IPS-11a (cell line): Measurements from ENCODE around the gene BTBD10.

Experiments
- H3K4me3 ChIP-seq: one replicate; pipeline ENCODE4 v1.5.1; 2013; ENCODE audit warnings: low read depth, low read length, control low read depth

Gene BTBD10

DNA sequence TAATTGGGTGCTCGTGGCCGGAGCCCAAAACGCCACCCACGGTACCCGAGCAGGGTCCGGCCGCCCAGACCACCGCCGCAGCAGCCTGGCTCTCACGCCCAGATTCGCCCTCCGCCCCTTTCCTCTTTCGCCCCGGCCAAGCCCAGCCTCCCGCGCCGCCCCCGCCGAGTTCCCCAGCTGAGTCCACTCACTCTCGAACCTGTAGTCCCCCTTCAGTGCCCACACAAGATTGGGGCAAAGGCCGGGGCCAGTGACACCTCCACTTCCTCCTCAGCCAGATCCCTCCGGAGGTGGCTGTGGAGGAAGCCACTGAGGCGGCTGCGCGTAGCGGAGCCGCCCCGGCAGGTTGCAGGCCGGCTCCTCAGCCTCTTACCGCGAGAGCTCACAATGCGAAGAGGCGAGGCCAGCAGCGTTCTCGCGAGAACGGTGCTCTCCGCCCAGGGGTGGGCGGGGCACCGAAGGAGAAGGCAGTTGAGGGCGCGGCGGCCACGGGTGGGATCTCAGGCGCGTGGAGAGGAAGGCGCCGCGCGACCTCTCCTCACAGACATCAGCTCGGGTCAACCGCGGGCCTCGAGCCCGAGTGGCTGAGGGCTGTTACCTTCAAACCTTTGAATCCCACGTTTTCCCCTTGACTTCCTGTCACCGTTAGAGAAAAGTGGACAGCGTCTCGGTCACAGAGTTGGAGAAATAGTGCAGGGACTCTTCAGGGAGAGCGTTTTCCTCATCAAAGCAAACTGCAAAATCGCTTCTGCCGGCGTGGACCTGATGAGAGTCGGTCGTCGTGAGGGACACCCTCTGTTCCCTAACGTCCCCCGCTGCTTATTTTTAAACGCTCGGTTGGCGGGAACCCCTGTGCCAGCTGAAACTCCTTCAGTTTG is at the start of gene BTBD10:
BTBD10 (minus strand) TSS at position 322 of the 878 bp plus-strand sequence. CDS start 18,098 bp downstream, outside the sequence.
- H3K4me3 ChIP-seq: peak within 1 kb of the TSS; percentile 91

DNA sequence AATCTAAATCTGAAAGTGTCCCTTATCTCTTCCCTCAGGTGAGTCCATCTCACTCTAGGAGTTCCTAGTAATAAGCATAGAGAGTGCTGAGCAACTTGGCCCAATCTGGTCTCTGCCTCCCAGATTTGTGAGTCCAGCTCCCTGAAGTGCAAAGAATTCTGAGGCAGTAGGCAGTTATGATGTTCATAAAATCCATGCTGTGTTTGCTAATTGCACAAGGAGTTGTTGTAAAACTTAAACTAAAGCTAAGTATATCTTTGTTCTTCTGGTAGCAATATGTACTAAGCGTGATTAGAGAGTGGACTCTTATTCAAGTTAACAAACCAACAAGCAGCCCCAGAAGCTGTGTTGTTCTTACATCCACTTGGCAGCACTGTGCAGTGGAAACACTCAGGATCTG is 40.4 kb upstream of the BTBD10 start:
- no peak overlapping the region for H3K4me3 ChIP-seq

DNA sequence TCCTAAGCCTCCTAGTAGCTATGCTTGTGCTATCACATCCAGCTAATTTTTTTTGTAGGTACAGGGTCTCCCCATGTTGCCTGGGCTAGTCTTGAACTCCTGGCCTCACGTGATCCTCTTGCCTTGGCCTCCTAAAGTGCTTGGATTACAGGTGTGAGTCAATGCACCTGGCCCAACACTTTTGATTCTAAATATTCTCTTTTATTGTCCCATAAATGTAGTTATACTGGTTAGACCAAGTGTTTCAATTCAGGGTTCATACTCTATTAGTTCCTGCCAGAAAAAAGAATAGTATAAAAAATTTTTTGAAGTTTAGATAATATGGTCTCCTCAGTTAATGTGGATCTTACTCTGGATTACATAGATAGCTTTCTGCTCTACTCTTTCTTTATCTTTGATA is 39.5 kb upstream of the BTBD10 start:
- no peak overlapping the region for H3K4me3 ChIP-seq

DNA sequence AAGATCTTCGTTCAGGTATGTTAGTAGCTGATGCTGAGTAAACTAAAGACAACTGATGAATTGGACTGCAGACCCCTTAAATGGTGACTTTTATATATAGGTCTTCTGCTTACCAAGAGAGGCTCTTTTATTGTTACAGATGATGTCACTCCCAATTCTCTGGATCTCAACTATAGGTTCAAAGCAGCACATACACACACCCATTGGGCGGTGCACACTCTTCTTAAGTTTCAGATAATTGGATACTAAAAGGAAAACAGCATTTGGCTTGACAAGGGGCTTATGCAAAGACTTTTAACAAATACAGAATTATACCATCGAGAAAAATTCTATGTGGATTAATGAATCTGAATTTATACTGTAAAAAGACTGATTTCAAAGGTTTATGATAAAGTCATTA is 32.9 kb upstream of the BTBD10 start, which contains the start of gene PTH:
PTH (minus strand) TSS at position 69 of the 400 bp plus-strand sequence. CDS start 3,142 bp downstream, outside the sequence.
- no peak within 1 kb of the TSS for H3K4me3 ChIP-seq

DNA sequence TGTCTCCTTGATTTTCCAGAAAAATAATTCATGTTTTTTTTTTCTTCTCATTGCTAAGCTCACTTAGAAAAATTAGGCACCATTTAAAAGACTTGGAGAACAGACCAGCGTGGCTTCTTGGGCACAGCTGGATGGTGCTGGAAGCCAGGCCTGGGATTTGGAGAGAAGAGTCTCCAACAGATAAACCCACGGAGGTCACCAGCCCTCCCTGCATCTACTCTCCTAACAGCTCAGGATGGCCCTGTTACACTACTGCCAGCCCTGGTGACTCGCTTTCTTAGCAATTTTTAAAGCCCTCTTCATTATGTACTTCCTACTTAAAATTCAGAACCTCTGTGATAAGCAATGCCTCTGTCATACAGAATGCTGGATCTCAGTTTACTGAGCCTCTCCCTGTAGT is 31.0 kb upstream of the BTBD10 start:
- no peak overlapping the region for H3K4me3 ChIP-seq

DNA sequence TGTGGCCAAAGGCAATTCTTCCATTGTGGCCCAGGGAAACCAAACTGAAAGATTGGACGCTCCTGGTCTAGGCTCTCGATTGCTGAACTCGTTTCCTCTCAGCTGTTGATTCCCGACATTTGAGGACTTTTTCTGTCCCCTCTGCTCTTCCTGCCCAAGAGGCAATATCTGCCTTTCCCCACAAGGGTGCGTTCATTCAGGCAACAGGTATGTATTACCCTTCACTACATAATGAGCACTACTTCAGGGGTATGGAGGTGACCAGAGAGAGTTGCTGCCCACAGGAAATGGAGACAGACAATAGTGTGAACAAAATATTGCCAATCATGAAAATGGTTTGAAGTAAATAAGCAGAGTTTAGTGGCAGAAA is 24.6 kb upstream of the BTBD10 start:
- no peak overlapping the region for H3K4me3 ChIP-seq

DNA sequence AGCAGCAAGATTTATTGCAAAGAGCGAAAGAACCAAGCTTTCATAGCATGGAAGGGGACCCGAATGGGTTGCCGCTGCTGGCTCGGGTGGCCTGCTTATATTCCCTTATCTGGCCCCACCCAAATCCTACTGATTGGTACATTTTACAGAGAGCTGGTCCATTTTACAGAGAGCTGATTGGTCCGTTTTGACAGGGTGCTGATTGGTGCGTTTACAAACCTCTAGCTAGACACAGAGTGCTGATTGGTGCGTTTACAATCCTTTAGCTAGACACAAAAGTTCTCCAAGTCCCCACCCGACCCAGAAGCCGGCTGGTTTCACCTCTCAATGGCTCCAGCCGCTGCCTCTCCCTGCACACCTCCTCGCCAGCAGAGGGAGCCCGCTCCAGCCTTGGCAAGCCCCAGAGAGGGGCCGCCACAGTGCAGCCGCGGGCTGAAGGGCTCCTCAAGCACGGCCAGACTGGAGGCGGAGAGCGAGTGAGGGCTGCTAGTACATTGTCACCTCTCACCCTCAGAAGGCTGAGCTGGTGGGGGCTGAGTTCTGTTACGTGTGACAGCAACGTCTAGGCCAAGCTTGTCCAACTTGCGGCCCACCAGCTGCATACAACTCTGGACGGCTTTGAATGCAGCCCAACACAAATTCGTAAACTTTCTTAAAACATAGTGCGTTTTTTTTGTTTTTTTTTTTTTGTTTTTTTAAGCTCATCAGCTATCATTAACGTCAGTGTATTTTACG is 24.1 kb upstream of the BTBD10 start:
- no peak overlapping the region for H3K4me3 ChIP-seq

DNA sequence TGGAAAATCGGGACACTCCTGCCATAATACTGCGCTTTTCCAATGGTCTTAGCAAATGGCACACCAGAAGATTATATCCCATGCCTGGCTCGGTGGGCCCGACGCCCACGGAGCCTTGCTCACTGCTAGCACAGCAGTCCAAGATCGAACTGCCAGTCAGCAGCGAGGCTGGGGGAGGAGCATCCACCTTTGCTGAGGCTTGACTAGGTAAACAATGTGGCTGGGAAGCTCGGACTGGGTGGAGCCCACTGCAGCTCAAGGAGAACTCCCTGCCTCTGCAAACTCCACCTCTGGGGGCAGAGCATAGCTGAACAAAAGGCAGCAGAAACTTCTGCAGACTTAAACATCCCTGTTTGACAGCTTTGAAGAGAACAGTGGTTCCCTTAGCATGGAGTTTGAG is 17.2 kb upstream of the BTBD10 start:
- no peak overlapping the region for H3K4me3 ChIP-seq

DNA sequence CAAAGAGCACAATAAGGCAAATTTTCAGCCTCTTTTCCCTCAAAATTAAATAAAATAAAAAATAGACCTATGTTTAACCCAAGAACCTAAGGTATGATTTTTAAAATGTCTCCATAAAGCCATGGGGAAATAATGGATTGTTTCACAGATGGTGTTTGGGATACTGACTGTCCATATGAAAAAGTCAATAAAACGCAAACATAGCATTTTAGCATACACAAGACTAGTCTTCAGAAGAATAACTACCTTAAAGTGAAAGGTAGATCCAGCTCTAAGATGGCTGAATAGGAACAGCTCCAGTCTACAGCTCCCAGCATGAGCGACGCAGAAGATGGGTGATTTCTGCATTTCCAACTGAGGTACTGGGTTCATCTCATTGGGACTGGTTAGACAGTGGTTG is 16.7 kb upstream of the BTBD10 start:
- no peak overlapping the region for H3K4me3 ChIP-seq

DNA sequence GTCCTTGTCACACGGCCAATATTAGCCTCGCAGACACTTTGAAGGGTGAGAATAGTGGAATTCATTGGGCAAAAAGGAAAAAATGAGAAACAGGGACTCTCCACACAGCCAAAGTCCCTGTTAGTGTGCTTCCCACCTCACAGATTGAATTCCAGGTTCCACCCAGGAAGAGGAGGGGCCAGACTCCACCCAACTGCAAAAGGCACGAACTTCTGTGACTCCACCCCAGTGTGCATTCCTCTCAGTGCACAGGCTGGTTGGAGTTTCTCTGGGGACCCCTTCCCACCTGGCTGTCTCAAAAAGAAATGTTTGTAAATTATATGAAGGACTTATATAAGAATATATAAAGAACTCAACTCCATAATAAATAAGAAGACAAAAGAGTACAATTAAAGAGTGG is 12.1 kb upstream of the BTBD10 start:
- no peak overlapping the region for H3K4me3 ChIP-seq

DNA sequence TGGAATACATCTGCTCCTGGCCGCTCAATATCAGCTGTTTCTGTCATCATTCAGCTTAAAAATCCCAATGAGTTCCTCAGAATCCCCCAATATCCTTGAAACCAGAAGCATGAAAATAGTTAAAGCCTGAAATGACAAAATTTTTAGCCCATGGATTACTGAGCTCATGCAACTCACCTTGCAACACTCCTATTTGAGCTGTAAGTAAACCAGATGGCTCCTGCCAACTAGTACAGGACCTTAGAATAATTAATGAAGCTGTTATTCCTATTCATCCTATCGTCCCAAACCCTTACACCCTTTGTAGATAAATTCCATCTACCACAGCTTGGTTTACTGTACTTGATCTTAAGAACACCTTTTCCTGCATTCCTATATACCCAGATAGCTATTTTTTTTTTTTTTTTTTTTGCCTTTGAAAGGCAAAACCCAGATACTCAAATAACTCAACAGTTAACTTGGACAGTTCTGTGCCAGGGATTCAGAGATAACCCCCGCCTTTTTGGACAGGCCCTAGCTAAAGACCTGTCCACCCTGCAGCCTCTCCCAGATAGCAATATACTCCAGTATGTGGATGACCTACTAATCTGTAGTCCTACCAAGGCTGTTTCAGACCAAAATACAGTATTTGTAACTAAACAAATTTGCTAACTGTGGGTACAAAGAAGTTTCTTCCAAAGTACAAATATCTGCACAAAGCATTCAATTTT is 10.1 kb upstream of the BTBD10 start:
- no peak overlapping the region for H3K4me3 ChIP-seq

DNA sequence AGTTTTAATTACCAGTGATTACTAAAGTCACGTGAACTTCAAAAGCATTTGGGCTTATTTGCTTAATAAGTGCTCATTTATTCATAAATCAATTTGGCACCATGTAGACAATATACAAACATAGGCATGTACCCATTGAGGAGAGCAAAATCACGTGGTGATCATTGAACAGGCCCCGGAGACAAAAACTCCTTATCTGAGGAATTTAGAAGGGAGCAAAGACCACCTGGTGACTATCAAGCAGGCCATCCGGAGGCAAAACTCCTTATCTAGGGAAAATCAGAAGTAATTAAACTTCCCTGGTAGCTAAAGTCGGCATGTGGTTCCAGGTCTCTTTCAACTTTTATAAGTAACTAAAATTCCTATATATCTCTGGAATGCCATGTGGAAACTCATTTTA is 5.7 kb upstream of the BTBD10 start:
- no peak overlapping the region for H3K4me3 ChIP-seq

DNA sequence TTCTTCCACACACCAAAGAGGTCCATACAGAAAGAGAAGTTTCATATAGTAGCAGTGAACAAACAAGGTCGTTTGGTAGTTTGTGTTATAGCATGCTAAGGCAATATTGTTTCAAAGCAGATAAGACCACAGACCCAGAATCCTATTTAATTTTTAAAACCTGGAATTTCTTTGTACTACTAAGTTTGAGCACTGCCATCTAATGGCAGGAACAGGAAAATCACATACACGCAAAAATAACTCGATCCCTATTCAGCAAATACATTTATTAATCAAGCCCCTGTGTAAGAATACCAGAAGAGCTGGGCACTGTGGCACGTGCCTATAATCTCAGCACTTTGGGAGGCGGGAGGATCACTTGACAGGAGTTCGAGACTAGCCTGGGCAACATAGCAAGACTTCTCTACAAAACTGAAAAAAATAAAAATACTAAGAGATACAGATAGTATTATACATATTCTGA is 2.9 kb upstream of the BTBD10 start:
- no peak overlapping the region for H3K4me3 ChIP-seq

DNA sequence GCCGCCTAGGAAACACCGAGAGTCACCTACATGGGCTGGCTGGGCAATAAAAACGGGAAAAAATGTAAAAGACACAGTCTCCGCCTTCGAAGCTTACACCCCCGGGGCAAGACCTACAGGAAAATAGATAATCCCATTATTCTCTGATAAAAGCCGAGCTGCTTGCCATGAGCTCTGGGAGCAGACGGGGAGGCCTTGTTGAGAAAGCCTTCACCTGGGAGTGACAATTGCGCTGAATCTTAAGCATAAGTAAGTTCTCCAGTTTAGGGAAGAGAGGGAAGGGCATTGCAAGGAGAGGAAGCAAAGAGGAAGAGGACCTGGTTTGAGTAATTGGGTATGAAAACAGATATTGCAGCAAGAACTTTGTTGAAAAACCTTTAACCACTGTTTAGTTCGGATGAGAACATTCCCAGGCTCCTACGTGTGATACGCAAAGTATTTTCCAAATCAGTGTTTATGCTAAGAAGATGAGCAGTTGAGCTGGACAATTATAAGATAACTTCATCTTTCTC is 813 bp upstream of the BTBD10 start:
- peak overlapping the region; percentile 91 for H3K4me3 ChIP-seq

DNA sequence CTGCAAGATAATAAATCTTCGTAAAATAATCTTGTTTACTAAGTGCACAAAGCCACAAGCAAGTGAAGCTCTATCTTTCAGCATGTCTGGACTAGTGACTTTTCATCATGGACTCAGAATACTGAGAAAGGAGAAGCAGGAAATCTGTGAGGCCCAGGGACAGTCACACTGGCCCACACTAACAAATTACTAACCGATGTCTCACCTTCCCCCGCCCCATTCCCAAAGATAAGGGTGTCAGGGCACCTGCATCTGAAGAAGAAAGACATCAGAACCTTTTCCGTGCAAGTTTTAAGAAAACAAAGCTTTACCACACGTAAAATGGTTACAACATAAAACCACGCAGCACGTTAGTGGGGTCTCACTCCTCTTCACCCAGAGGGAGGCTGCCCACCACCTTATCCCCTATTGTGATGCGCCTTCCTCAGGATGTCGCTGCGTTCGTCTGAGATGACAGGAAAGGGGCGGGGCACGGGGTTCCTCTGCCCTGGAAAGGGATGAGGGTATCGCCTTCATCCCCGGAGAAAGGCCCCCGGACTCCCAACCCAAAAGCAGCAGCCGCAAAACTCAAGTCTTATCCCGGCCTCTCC is 616 bp downstream of the BTBD10 start:
- peak overlapping the region; percentile 91 for H3K4me3 ChIP-seq

DNA sequence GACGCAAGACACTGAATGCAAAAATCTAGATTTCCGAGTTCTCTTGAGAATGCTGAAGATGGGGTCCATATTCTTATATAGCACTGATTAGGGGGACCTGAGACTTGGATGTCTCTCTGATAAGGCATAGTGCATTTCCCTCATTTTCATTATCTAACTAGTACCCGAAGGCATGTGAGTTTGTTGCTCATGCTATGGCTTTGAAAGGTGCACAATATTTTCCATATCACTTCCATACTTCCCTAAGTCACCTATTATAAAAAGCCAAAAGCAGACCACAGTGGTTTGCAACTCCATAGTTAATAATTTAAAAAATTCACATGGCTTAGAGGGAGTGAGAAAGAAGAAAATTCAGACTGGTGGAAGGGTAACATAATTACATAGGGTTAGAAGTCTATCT is 1.7 kb downstream of the BTBD10 start:
- no peak overlapping the region for H3K4me3 ChIP-seq

DNA sequence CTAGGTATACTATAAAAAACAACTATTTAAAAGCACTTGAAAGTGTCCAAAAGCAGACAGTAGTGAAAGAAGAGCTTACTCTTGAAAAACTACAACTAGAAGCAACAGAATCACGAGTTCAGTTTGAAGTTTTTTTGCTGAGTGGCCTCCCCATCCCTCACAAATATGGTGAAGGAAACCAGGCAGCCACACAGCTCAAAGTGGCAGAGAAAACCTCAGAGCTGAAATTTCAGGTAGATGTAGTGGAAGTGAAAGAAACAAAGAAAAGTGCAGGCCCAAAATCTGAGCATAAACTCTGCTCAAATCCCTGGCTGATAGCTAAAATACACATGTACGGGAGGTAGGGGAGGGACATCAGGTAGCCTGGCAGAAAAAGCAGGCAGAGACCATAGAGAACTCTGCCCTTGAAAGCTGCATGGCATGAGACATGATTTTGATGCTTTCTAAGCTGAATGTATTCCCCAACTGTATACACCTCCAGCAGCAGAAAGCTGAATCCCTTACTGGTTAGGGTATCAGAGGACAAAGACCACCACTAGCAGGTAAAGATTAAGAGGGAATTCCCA is 12.1 kb downstream of the BTBD10 start:
- H3K4me3 ChIP-seq: no peak overlapping the region

DNA sequence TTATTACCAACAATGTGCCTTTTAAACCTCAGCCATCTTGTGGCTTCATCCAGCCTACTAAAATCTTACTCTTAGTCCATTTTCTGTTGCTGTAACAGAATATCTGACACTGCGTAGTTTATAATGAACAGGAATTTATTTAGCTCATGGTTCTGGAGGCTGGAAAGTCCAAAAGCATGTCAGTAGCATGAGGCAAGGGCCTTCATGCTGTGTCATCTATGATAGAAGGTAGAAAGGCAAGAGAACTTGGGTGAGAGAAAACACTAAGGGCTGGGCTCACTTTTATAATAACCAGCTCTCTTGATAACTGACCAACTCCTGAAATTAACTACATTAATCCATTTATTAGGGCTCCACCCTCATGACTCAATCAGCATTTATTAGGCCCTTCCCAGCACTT is 13.5 kb downstream of the BTBD10 start:
- no peak overlapping the region for H3K4me3 ChIP-seq

DNA sequence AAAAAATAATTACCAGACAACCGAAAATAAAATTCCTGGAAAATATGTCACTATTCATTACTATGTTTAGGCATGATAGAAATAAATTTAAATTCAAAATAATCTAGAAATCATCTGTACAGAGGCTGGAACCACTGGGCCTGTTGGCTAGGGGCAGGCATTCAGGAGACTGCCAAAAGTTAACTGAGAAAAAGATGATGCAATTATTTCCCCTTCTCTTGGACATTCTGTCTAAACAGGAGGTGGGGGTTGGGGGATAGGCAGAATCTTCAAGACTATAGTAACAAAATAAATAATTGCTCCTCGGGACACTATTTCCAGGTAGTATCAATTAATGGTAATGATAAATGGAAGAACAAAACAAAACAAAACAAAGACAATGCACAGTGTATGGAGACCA is 14.1 kb downstream of the BTBD10 start:
- H3K4me3 ChIP-seq: no peak overlapping the region

DNA sequence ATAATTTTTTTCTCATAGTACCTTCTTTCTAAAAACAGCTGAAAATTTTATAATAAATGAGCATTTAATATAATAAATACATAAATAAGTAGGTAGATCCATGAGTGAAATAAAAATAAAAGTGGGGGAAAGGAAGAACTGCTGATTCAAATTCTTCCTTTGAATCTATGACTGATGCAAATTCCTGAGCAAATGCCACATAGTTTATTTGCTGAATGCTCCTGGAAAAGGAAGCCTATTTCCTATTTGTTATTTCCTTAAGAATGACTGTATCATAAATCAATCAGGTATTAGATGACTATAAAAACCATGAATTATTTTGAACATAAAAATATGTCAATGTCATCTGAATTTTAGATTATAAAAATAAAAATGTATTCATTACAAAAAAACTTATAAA is 16.6 kb downstream of the BTBD10 start:
- H3K4me3 ChIP-seq: no peak overlapping the region

DNA sequence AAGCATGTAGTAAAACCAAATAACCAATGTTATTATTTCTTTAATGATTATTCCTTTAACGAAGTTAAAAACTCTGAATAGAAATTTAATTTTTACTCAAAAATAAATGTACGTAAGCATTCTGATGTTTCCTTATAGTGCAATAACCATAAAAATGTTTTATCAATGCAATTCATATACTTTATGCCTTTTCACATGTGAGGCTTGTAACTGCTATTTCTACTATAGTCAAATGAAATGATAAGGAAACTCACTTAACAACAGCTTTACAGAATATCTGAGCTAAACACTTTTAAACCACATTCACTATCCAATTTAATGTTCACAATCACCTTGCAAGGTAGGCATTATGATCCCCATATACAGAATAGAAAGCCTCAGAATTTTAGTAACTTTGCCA is 17.4 kb downstream of the BTBD10 start:
- no peak overlapping the region for H3K4me3 ChIP-seq
